ENCODE data around the gene LRRC75B.
A peak's percentile ranks its signal among the peaks of the same experiment; 100 is the strongest.
"Not testable (repeated sequence)": the region's sequence is repeated elsewhere in the genome, so short reads cannot be mapped to it uniquely, and the experiment has no call there.

The LRRC75B gene

GRCh38 chr22:24553597-24554312, 39.1 kb downstream of the LRRC75B start:
- peak; percentile 28 for DNase-seq (ENCODE audit: low spot score)

GRCh38 chr22:24552503-24553286, 40.2 kb downstream of the LRRC75B start:
- DNase-seq (ENCODE audit: low spot score), result not testable (repeated sequence)

- DNase-seq (ENCODE audit: low spot score), result no peak
Observed at GRCh38 chr22:24550902-24551435, 41.9 kb downstream of the LRRC75B start.

GRCh38 chr22:24550028-24550901, 42.6 kb downstream of the LRRC75B start:
- DNase-seq (ENCODE audit: low spot score), result peak; percentile 82

DNA sequence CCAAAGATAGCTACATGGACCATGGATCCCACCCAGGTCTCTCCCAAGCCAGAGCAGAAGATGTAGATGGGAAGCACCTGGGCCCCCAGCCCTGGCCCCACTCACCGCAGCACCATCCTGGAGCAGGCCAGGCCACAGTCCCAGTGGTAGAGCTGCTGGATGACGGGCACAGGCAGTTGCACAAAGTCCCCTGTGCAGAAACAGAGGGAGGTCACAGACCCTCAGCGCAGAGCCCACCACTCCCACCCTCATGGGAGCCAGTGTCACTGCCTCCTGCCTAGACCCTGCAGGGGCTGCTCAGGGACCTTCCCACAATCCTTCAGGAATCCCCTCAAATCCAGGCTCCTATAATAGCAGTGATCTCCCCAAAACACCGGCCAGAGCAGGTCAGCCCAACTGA, 44.1 kb downstream of the LRRC75B start:
- DNase-seq (ENCODE audit: low spot score), result no peak

DNA sequence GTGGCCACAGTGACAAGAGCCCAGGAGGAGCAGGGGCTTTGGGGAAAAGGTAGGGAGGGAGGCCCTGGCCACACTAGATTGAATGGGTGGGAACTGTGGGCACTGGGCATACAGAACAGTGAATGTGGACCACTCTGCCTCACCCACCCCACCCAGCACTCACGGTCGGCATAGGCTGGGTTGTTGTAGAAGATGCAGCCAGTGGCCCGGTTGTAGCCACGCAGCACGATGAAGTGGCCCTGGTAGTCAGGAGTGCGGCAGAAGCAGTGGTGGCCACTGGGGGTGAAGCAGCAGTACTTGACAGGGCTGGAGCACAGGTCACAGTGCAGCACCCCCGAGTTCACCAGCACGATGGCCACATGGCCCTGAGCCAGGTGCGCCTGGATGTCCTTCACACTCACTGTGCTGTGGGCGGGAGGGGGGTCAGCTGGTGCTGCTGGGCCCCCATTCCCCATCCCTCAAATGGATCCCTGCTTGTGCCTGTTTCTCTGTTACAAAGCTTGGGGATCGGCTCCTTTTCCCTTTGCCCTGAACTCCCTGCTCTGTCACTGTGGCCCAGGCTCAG, 49.1 kb downstream of the LRRC75B start:
- no peak for DNase-seq (ENCODE audit: low spot score)

DNA sequence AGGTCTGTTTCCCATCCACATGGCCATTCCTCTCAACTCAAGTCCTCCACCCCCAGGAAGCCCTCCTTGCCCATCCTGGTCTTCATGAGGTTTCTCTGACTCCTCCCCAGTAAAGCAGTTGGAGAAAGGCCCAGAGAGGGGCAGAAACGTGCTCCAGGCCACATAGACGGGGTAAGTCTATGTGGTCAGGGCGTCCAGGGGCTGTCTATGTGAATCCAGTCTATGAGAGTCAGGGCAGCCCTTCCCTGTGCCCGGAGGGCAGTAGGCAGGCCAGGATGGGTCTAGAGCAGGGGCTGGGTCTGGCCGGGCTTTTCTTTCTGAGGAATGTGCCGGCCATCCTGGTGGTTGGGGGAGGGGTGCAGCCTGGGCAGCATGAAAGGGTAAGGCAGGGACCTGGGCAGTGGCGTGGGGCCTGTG, 49.7 kb downstream of the LRRC75B start:
- DNase-seq (ENCODE audit: low spot score), result no peak

DNA sequence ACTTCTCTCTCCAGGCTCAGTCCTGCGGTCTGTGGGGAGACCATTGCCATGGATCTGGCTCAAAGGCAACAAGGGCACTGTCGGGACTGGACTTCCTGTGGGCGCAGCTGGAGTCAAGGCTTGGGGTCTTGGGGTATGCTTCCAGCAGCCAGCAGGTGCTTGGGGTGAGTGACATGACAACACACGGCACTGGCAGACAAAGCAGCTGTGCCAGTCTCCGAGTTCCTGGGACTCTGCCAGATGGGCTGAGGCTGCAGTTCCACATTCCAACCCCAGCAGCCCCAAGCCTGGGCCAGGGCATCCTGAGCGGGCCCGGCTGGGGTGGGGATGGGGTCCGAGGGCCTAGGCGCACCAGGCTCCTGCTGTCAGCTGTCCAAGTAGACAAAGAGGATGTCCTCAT, 50.2 kb downstream of the LRRC75B start:
- DNase-seq (ENCODE audit: low spot score), result no peak

GRCh38 chr22:24541681-24542515, 51.0 kb downstream of the LRRC75B start:
- no peak for DNase-seq (ENCODE audit: low spot score)

- no peak for DNase-seq (ENCODE audit: low spot score)
Observed at GRCh38 chr22:24540470-24540869, 52.4 kb downstream of the LRRC75B start.

- DNase-seq (ENCODE audit: low spot score), result peak; percentile 67
Observed at GRCh38 chr22:24536089-24536488, 56.8 kb downstream of the LRRC75B start.

Measured in kidney tubule cell (primary cell).